ENCODE results near the gene GIPC3.
"Not testable (repeated sequence)": the region's sequence is repeated elsewhere in the genome, so short reads cannot be mapped to it uniquely, and the experiment has no call there.

GIPC3 gene

GRCh38 chr19:3551792-3552095 is 33.5 kb upstream of the GIPC3 start:
- DNase-seq, result no peak

GRCh38 chr19:3554254-3555083 is 30.8 kb upstream of the GIPC3 start:
- no peak for DNase-seq

- no peak for DNase-seq
These were observed 29.4 kb upstream of the GIPC3 start for GRCh38 chr19:3555653-3556422.

DNA sequence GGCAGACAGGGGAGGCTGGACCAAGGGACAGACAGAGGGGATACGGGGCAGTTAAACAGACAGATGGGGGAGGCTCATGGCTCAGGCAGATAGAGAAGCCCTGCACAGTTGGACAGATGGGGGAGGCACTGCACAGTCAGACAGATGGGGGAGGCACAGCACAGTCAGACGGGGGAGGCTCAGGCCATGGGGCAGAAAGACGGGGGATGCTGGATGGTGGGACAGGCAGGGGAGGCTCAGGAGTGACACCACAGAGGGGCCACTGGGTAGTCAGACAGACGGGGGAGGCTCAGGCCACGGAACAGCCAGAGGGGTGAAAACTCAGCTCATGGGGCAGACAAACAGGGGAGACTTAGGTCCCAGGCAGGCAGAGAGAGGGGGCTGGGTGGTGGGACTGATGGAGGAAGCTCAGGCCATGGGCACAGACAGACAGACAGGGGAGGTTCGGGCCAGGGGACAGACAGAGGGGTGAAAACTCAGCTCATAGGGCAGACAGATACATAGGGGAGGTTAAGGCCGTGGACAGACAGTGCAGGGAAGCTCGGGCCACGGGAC is 28.8 kb upstream of the GIPC3 start:
- no peak for DNase-seq

- peak; percentile 53 for DNase-seq
These were observed 28.3 kb upstream of the GIPC3 start for GRCh38 chr19:3556978-3557460.

DNA sequence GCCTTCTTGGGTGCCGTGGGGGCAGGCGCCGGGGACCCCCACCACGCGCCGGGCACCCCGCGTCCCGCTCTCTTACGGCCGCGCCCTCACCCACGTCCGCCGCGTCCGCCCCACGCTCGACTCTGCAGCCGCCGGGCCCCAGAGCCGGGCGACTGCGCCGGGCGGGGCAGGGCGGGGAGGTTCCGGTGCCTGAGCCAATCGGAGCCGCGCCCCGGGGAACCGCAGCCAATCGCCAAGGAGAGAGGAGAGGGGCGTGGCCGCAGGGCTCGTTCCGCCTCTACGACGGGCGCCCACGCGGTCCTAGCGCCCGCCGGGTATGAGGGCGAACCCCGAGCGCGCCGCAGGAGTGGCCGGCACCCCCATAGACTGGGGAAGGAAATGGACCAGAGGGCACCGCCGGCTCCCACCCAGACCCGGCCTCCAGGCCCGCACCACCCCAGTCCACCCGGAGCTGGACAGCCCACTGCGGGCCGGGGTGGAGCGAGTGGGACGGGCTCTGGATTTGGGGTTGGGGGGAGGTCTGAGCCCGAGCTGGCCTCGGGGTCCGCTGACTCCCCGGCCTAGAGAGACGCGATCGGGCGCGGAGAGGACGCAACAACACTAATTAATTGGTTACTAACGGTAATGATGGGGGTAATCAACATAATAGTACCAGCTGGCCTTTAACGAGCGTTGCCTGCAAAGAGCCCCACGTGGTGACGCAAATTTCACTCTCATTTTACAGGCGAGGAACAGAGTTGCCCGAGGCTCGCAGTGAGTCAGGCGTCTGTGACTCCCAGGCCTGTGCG is 27.6 kb upstream of the GIPC3 start, which contains the start of gene MFSD12:
Gene MFSD12, minus strand, starts transcription at position 126 of the 788 bp plus-strand sequence. CDS start 183 bp downstream, outside the sequence.
- peak; percentile 88 for DNase-seq

DNA sequence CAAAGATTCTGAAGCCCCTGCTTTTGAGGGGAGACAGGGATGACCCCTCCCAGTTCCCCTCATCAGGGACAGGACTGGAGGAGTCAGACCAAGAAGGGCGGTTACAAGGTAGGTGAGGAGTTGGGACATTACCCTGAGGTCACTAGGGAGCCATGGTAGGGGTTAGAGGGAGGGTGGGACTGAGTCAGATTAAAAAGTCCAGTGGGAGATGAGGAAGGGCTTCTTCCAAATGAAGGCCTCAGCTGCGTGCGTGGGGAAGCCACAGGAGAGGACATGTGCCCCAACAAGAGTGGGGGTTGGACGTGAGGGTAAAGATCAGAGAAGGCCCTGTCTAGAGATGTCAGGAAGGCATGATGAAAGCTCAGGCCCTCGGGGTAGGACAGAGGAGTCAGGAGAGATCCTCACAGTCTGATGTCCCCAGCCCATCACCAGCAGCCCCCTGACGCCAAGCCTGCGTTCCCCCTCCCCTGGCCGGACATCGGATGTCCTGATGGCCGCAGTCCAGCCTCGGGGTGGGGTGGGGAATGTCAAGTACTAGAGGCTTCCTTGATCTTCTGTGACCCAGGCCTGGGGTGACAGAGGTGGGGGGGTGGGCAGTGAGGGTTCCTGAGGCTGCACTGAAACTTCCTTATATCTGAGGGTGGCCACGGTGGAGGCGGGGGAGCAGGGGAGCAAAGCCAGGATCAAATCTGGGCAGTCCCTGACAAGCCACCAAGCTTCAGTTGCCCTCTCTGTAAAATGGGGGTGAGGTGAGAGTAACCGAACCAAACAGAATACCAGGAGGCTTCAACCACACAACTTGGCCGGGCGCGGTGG is 21.4 kb upstream of the GIPC3 start:
- no peak for DNase-seq

DNA sequence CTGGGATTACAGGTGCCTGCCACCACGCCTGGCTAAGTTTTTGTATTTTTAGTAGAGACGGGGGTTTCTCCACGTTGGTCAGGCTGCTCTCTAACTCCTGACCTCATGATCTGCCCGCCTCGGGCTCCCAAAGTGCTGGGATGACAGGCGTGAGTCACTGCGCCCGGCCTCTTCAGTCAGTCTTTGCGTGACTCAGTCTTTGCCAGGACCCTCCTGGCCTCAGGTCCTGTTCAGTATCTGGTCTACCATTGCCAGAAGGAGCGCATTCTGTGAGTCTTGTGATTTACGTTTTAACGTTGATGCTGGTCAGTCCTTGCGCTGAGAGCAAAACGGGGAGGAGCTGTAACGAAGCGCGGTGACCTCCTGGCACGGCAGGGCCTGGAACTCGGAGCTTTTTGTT is 20.1 kb upstream of the GIPC3 start:
- no peak for DNase-seq

- not testable (repeated sequence) for DNase-seq
These were observed 15.2 kb upstream of the GIPC3 start for GRCh38 chr19:3570042-3570441.

DNA sequence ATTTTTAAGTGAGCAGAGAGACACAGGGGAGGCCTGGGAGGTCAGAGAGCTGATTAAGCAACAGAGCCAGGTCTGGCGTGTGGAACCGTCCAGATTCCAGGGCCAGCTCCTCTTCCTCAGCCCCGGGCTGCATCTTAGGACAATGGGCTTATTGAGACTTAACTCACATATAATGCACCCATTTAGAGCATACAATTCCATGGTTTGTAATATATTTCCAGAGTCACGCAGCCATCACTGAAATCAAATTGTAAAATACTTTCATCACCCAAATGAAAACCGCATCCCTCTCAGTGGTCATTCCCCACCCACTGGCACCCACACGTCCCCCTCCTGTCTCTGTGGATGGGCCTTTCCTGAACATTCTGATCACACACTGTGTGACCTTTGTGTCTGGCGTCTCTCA is 14.7 kb upstream of the GIPC3 start:
- DNase-seq, result no peak

- DNase-seq, result peak; percentile 99
These were observed 13.0 kb upstream of the GIPC3 start for GRCh38 chr19:3572132-3572854.

DNA sequence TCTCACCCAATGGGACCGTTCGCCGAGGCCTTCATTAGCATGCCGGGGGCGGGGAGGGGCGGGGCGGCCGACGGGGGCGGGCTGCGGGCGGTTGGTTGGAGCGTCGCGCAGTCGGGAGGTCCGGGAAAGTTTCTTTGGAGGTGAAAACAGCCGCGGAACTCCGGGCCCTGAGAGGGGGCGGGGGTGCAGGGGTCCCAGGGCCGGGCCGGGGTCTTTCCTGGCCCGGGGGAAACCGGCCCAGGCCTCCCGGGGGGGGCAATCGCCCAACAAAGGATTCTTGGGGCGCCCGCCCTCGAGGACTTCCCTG is 12.5 kb upstream of the GIPC3 start, which contains the start of gene HMG20B:
Gene HMG20B, plus strand, starts transcription at position 90 of the 307 bp plus-strand sequence. CDS start 366 bp downstream, outside the sequence.
- no peak for DNase-seq

GRCh38 chr19:3573162-3573857 is 12.0 kb upstream of the GIPC3 start:
- DNase-seq, result no peak

GRCh38 chr19:3573858-3574637 is 11.2 kb upstream of the GIPC3 start:
- peak; percentile 77 for DNase-seq

DNA sequence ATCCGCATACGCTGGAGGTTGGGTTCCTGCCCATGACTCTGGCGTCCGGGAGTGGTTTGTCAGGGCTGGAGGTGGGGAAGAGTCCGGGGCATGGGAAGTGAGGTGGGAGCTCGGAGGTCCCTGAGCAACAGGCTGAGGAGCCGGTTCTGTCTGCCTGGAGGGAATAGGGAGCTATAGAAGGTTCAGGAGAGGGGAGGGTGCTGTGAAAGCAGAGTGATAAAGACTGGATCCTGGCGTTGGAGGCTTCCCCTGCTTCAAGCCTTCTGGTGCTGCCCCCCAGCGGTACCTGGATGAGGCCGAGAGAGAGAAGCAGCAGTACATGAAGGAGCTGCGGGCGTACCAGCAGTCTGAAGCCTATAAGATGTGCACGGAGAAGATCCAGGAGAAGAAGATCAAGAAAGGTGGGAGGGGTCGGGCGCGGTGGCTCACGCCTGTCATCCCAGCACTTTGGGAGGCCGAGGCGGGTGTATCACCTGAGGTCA is 10.0 kb upstream of the GIPC3 start:
- no peak for DNase-seq

DNA sequence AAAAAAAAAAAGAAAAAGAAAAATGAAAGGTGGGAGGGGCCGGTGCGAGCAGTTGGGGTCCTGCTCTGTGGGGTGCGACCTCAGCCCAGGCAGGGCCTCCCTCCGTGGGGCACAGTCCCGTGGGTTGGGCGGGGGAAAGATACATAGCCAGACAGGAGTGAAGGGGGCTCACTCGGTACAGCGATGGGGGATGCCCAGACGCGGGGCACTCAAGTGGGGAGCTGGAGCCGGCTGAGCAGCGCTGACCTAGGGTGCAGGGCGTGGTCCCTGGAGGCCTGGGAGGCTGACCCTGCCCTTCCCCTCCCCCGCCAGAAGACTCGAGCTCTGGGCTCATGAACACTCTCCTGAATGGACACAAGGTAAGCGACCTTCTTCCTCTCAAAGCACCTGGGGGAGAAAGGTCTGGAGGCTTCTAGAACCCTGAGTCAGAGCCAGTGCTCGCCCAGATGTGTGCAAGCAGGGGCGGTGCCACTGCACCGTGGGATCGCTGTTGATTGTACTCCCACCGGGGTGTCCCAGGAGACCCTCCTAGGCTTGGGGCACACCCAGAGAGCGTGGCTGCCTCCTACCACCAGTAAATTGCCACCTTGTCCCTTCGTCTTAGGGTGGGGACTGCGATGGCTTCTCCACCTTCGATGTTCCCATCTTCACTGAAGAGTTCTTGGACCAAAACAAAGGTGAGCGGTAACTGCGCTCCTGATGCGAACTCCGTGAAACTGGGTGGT is 9.2 kb upstream of the GIPC3 start:
- no peak for DNase-seq

DNA sequence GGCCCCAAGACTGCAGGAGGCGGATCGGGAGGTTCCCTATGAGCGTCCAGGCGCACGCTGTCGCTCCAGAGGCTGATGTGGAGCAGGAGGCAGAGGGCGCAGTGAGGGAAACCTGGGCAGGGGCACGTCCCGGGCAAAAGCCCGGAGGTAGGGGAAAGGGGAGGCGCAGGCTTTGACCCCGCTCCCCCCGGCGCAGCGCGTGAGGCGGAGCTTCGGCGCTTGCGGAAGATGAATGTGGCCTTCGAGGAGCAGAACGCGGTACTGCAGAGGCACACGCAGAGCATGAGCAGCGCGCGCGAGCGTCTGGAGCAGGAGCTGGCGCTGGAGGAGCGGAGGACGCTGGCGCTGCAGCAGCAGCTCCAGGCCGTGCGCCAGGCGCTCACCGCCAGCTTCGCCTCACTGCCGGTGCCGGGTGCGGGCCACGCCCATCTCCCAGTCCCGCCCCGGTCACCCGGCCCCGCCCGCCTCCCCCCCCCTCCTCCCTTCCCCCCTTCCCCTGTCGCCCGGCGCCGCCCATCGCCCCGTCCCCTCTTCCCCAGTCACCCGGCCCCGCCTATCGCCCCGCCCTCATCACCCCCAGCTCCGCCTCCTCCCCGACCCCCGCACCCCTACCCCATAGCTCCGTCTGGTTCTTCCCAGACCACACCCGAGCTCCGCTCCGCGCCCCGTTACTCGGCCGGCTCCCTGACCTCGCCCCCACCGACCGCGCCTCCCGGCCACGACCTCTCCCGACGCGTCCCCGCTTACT is 8.4 kb upstream of the GIPC3 start:
- DNase-seq, result no peak

DNA sequence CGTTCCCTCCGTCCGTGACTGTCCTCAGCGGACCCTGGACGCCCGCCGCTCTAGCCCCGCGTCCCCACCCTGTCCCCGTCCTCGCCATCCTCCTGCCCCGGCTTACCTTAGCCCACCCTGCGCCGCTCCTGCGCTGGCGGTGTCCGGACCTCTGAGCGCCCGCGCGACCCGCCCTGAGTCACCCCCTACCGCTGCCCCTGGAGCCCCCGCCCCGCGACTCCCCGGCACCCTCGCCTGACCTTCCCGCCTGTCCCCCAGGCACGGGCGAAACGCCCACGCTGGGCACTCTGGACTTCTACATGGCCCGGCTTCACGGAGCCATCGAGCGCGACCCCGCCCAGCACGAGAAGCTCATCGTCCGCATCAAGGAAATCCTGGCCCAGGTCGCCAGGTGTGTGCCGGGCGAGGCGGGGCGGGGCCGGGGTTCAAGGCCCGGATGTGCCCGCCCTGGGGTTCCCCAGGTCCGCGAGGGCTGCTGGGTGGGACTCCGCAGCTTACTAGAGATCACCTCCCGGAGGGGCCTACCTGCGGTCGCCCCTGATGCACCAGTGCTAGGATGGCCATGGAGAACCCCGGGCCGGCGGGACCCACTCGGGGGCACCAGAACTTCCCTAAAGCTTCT is 7.4 kb upstream of the GIPC3 start:
- no peak for DNase-seq

Data from NCI-H2171 treated with DMSO at 0.1 percent for 48 hours (cell line).